Endothelial cell of umbilical vein (primary cell): Measurements from ENCODE around the gene OR8G5. TPM values are rescaled to one million over a fixed set of nuclear protein-coding genes. Genes with fewer than 3 reads are reported as not detected.

ENCODE experiments used
- BruUV-seq: library from RNA; stranded (reverse); fragments of 400-500 nt; replicated peaks from 2 replicates; lab custom pipeline; 2021; lab: Mats Ljungman, UMichigan
- CTCF ChIA-PET: fragments of 300-600, 350-600 bp; sonication (Branson Sonifier 250); formaldehyde crosslinking; loops from one replicate; lab custom pipeline; 2021; ENCODE audit warnings: antibody characterized with exemption, inconsistent platforms; lab: Charles Lee
- POLR2A ChIA-PET: fragments of 300-600, 350-600 bp; sonication (Branson Sonifier 250); formaldehyde crosslinking; loops from one replicate; lab custom pipeline; 2021; ENCODE audit warnings: antibody characterized with exemption, inconsistent platforms; lab: Charles Lee
- DNase-seq: peaks from one replicate; pipeline ENCODE4 v3.0.0-alpha.2; 2011; ENCODE audit warnings: low read depth, low spot score
- FAIRE-seq: peaks from 2 replicates; lab custom pipeline; 2011; peaks lifted over from hg19 to GRCh38; lab: Jason Lieb, UNC
- H2AFZ ChIP-seq: 2 replicates; pipeline ENCODE4 v1.6.0; 2012; ENCODE audit warnings: low read depth, low read length, control low read depth, inconsistent platforms
- H3K27ac ChIP-seq: 2 replicates; pipeline ENCODE4 v1.5.1; 2011; ENCODE audit warnings: low read depth, mild to moderate bottlenecking, control low read depth, low read length, moderate library complexity; ENCODE audit not compliant: insufficient read depth
- H3K27me3 ChIP-seq, 2 experiments: 2 replicates each; pipeline versions ENCODE4 v1.6.0 to v1.6.1; 2011; ENCODE audit warnings: low read length in 2 of 2, mixed read lengths in 1 of 2; ENCODE audit not compliant: control insufficient read depth in 2 of 2, insufficient read depth in 2 of 2
- H3K36me3 ChIP-seq, 2 experiments: 2 replicates in 1 of 2; 3 replicates in 1 of 2; pipeline ENCODE4 v1.5.1; 2011; ENCODE audit warnings: low read length in 2 of 2, mild to moderate bottlenecking in 1 of 2, moderate library complexity in 1 of 2; ENCODE audit not compliant: control insufficient read depth in 2 of 2, insufficient read depth in 2 of 2; ENCODE audit errors: extremely low read depth in 1 of 2
- H3K4me1 ChIP-seq: 3 replicates; pipeline ENCODE4 v1.5.1; 2011; ENCODE audit warnings: mild to moderate bottlenecking, low read length; ENCODE audit not compliant: control insufficient read depth, insufficient read depth; ENCODE audit errors: extremely low read depth
- H3K4me2 ChIP-seq: 2 replicates; pipeline ENCODE4 v1.6.1; 2011; ENCODE audit warnings: low read length, control low read depth, mixed read lengths; ENCODE audit not compliant: insufficient read depth
- H3K4me3 ChIP-seq, 3 experiments: fragments of 200-600 bp in 1 of 3; sonication (generic), shearing (Covaris generic) in 1 of 3; replicated peaks in 1 of 3; 2 replicates each; pipeline ENCODE4 v1.5.1; 2011 to 2016; ENCODE audit warnings: control low read depth in 3 of 3, low read length in 3 of 3, mild to moderate bottlenecking in 2 of 3, inconsistent platforms in 1 of 3, low read depth in 1 of 3, moderate library complexity in 1 of 3; ENCODE audit not compliant: insufficient read depth in 1 of 3
- H3K79me2 ChIP-seq: 2 replicates; pipeline ENCODE4 v1.6.0; 2012; ENCODE audit warnings: low read length, inconsistent platforms; ENCODE audit not compliant: control insufficient read depth, insufficient read depth
- H3K9ac ChIP-seq: replicated peaks from 2 replicates; pipeline ENCODE3; 2011; ENCODE audit warnings: low read length, control low read depth; ENCODE audit not compliant: insufficient read depth; ENCODE audit errors: extremely low read depth
- H3K9me1 ChIP-seq: replicated peaks from 3 replicates; pipeline ENCODE4 v1.6.0; 2011; ENCODE audit warnings: mild to moderate bottlenecking, low read length; ENCODE audit not compliant: control insufficient read depth, insufficient read depth; ENCODE audit errors: extremely low read depth
- H3K9me3 ChIP-seq: replicated peaks from 2 replicates; pipeline ENCODE4 v1.5.1; 2012; ENCODE audit warnings: low read length, inconsistent platforms; ENCODE audit not compliant: control insufficient read depth, insufficient read depth
- H4K20me1 ChIP-seq: replicated peaks from 2 replicates; pipeline ENCODE3; 2011; ENCODE audit warnings: mild to moderate bottlenecking, low read length; ENCODE audit not compliant: control insufficient read depth, insufficient read depth; ENCODE audit errors: extremely low read depth
- EZH2 ChIP-seq: IDR thresholded peaks from 2 replicates; pipeline ENCODE4 v1.6.1; 2012; ENCODE audit warnings: borderline replicate concordance, low read depth, mild to moderate bottlenecking, moderate library complexity, low read length, inconsistent platforms; ENCODE audit not compliant: severe bottlenecking
- FOS ChIP-seq: IDR thresholded peaks from 2 replicates; pipeline ENCODE4 v1.6.1; 2011; ENCODE audit warnings: mild to moderate bottlenecking, low read length, moderate library complexity, borderline replicate concordance; ENCODE audit not compliant: insufficient read depth
- GATA2 ChIP-seq: IDR thresholded peaks from 2 replicates; pipeline ENCODE4 v1.7.0; 2011; ENCODE audit warnings: low read depth, mild to moderate bottlenecking, moderate library complexity, mixed read lengths, low read length; ENCODE audit not compliant: insufficient read length, insufficient read depth
- JUN ChIP-seq: IDR thresholded peaks from 2 replicates; pipeline ENCODE4 v1.6.1; 2011; ENCODE audit warnings: borderline replicate concordance, low read depth; ENCODE audit not compliant: insufficient read length, insufficient read depth
- MYC ChIP-seq: IDR thresholded peaks from one replicate; pipeline ENCODE4 v1.6.1; 2011; ENCODE audit warnings: mild to moderate bottlenecking, low read depth, low read length
- POLR2A ChIP-seq: IDR thresholded peaks from 2 replicates; pipeline ENCODE4 v1.6.1; 2012; ENCODE audit warnings: low read depth, mild to moderate bottlenecking, control low read depth, low read length
- POLR2AphosphoS5 ChIP-seq: IDR thresholded peaks from 2 replicates; pipeline ENCODE4 v1.6.1; 2012; ENCODE audit warnings: low read depth, mild to moderate bottlenecking, control low read depth, low read length, moderate library complexity; ENCODE audit not compliant: insufficient read depth
- dilution Hi-C: fragments of 300-500 bp; cut with MboI; formaldehyde crosslinking; loops from one replicate; pipeline ENCODE4 v1.15.0; 2019; ENCODE audit warnings: low sequenced_read_pairs; ENCODE audit not compliant: extremely low pct_ligation_motif_present
- intact Hi-C: fragments of 100-400 bp; cut with micrococcal nuclease; formaldehyde crosslinking; loops from one replicate; pipeline ENCODE4 v1.10.0; 2022
- polyA plus RNA-seq, 4 experiments: library from polyadenylated mRNA; depleted of rRNA in 3 of 4; stranded (reverse) in 3 of 4; unstranded in 1 of 4; fragments of >200 nt; gene quantifications; 2 replicates each; pipeline versions ENCODE4 v1.2.1 to v1.2.3, GENCODE V29; 2011 to 2012; ENCODE audit warnings: missing spikeins in 1 of 4
- total RNA-seq: library from RNA; stranded (reverse); gene quantifications from 2 replicates; pipeline ENCODE4 v1.2.3, GENCODE V29; 2021
- TF ChIP-seq, protein P1 (sequence below), 2 donors: IDR thresholded peaks; 1 replicate in 1 of 2; 2 replicates in 1 of 2; pipeline ENCODE4 v1.5.1; 2011; ENCODE audit warnings: low read length in 2 of 2, mild to moderate bottlenecking in 2 of 2, moderate library complexity in 2 of 2, control low read depth in 1 of 2, inconsistent platforms in 1 of 2, low read depth in 1 of 2; ENCODE audit not compliant: insufficient read depth in 1 of 2; ENCODE audit errors: extremely low read depth in 1 of 2
- TF ChIP-seq, protein P2 (sequence below): IDR thresholded peaks from 2 replicates; pipeline ENCODE4 v1.6.1; 2011; ENCODE audit not compliant: insufficient read depth, insufficient read length

OR8G5 gene
- total and polyA plus RNA-seq, 2 donors (not counting 3 experiments of a cell fraction or from before 2014, with no cell fraction given), result not detected

DNA sequence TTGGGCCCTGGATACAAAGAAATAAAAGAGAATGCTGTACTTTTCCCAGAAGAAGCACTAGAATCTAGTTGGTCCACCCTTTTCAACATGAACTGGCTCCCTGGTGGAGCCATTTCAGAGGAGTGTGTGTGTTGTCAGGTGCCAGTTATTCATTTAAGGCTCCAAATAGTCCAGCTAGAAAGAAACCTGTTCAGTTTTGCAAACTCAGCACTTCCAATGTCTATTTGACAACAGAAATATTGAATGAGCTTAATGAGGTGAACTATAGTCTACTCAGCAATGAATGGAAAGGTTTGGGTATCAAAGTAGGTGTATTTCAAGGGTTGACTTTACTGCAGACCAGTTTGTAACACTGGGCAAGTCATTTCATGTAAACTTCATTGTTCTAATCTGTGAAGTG lies 55.5 kb downstream of the OR8G5 start:
- no peak overlapping the region for H3K9ac ChIP-seq
- H3K4me3 ChIP-seq, result no peak overlapping the region
- no TSS peak for BruUV-seq
- no peak overlapping the region for H3K27ac ChIP-seq
- no peaks in the 10 kb centered on the region for H3K9me1 ChIP-seq
- TF ChIP-seq MYC (no peak), FOS (no peak), EZH2 (no peak), POLR2AphosphoS5 (no peak), GATA2 (no peak), POLR2A (no peak), JUN (no peak)
- TF ChIP-seq, protein P1, sequence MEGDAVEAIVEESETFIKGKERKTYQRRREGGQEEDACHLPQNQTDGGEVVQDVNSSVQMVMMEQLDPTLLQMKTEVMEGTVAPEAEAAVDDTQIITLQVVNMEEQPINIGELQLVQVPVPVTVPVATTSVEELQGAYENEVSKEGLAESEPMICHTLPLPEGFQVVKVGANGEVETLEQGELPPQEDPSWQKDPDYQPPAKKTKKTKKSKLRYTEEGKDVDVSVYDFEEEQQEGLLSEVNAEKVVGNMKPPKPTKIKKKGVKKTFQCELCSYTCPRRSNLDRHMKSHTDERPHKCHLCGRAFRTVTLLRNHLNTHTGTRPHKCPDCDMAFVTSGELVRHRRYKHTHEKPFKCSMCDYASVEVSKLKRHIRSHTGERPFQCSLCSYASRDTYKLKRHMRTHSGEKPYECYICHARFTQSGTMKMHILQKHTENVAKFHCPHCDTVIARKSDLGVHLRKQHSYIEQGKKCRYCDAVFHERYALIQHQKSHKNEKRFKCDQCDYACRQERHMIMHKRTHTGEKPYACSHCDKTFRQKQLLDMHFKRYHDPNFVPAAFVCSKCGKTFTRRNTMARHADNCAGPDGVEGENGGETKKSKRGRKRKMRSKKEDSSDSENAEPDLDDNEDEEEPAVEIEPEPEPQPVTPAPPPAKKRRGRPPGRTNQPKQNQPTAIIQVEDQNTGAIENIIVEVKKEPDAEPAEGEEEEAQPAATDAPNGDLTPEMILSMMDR (IDR thresholded peaks at IDR 0.05; ENCODE audit: extremely low read depth in 1 of 2, insufficient read depth in 1 of 2, low read depth in 1 of 2, low read length in 2 of 2), result no peak
- TF ChIP-seq, protein P2, sequence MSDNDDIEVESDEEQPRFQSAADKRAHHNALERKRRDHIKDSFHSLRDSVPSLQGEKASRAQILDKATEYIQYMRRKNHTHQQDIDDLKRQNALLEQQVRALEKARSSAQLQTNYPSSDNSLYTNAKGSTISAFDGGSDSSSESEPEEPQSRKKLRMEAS, result no peak
- ChIA-PET CTCF (no interaction called here), POLR2A (no interaction called here)
- no peaks in the 10 kb centered on the region for H3K36me3 ChIP-seq
- no peak for DNase-seq
- FAIRE-seq, result no peak
- H2AFZ ChIP-seq, result no peak overlapping the region
- H3K4me1 ChIP-seq, result peaks cover 6% of the 10 kb centered on the region
- dilution Hi-C loops (no loop called here), intact Hi-C loops (no loop called here)
- H4K20me1 ChIP-seq, result no peaks in the 10 kb centered on the region
- H3K27me3 ChIP-seq, result peaks cover 0 to 9% of the 10 kb centered on the region in 2 experiments
- H3K79me2 ChIP-seq, result no peaks in the 10 kb centered on the region
- H3K4me2 ChIP-seq, result no peak overlapping the region
- H3K9me3 ChIP-seq, result no peaks in the 10 kb centered on the region
